Ovary (tissue), 9 donors: Measurements from ENCODE around the gene PRIMPOL. TPM values are rescaled to one million over a fixed set of nuclear protein-coding genes. Genes with fewer than 3 reads are reported as not detected.

Source experiments
- DNase-seq, 5 donors: peaks; one replicate each; pipeline ENCODE4 v3.0.0-alpha.2; 2019 to 2020
- H3K27ac ChIP-seq, 2 donors: fragments of 200-600 bp; one replicate each; pipeline versions ENCODE4 v1.5.1 to v1.8.0; 2019 to 2022
- H3K27me3 ChIP-seq: fragments of 200-600 bp; one replicate; pipeline ENCODE4 v1.8.0; 2022
- H3K36me3 ChIP-seq: fragments of 200-600 bp; sonication (generic); one replicate; pipeline ENCODE4 v1.5.1; 2019
- H3K4me1 ChIP-seq: one replicate; pipeline ENCODE4 v1.8.1; 2013; ENCODE audit warnings: mild to moderate bottlenecking, moderate library complexity; ENCODE audit not compliant: insufficient read depth
- H3K4me3 ChIP-seq: fragments of 200-600 bp; sonication (generic); one replicate; pipeline ENCODE4 v1.5.1; 2017
- H3K9me3 ChIP-seq, 2 donors: fragments of 200-600 bp in 1 of 2; sonication (generic) in 1 of 2; one replicate each; pipeline versions ENCODE4 v1.5.1 to v1.8.1; 2013 to 2019; ENCODE audit warnings: mild to moderate bottlenecking in 1 of 2, moderate library complexity in 1 of 2
- CTCF ChIP-seq, 3 donors: fragments of 450-650 bp in 2 of 3; fragments of 200-600 bp in 1 of 3; IDR thresholded peaks; one replicate each; pipeline versions ENCODE4 v1.5.1 to v1.8.0; 2016 to 2022; ENCODE audit warnings: antibody characterized with exemption in 3 of 3, mild to moderate bottlenecking in 1 of 3
- EP300 ChIP-seq: sonication (generic); formaldehyde crosslinking; IDR thresholded peaks from one replicate; pipeline ENCODE4 v1.6.1; 2017; ENCODE audit warnings: antibody characterized with exemption
- POLR2A ChIP-seq: fragments of 450-650 bp; IDR thresholded peaks from one replicate; pipeline ENCODE4 v1.6.1; 2017; ENCODE audit warnings: antibody characterized with exemption, mild to moderate bottlenecking, moderate library complexity
- WGBS, 3 donors: extraction: QIAGEN DNeasy Blood & Tissue Kit in 1 of 3; methylation state at CpG; one replicate each; pipeline versions ENCODE4 v1.1.5 to v1.1.7; 2013 to 2017; 5-methylcytosine and 5-hydroxymethylcytosine counted together
- intact Hi-C, 4 donors: fragments of 100-400 bp; cut with DNase I; formaldehyde crosslinking; loops; one replicate each; pipeline versions ENCODE4 v1.11.0 to v1.15.1; 2022 to 2023
- polyA plus RNA-seq, 2 donors: library from polyadenylated mRNA; stranded (reverse); fragments of 200-250 nt in 1 of 2; fragments of 350-450 nt in 1 of 2; fragmentation: Illumina TruSeq in 1 of 2; extraction: RNeasy Lipid Tissue Mini Kit (QIAGEN cat#74804) in 1 of 2; gene quantifications; one replicate each; pipeline ENCODE4 v1.2.3, GENCODE V29; 2013 to 2014
- total RNA-seq, 7 donors: library from RNA; depleted of rRNA in 2 of 7; stranded (reverse); fragments of >200 nt in 2 of 7; fragmentation: NEBNext Ultra II Directional in 3 of 7; extraction: Animal tissue kit (Norgen Biotek cat#: 25700) in 3 of 7; gene quantifications; one replicate each; pipeline versions ENCODE4 v1.1.0 to v1.2.4, GENCODE V29; 2016 to 2023
- donor health status: DM: no; HTN: no; CAD: no; lungs with moderate emphysema.
- donor health status: DM: no; HTN: no; CAD: no.
- donor health status: Bipolar disorder and iron deficiency.
- donor health status: DM: yes; HTN: yes; CAD: no.
- donor health status: DM: no; HTN: no; CAD: no.
- donor health status: DM: yes; HTN: yes; CAD: no.

PRIMPOL gene
- total and polyA plus RNA-seq, 9 donors = 14.1 to 29.2 (median 17.6) TPM

DNA sequence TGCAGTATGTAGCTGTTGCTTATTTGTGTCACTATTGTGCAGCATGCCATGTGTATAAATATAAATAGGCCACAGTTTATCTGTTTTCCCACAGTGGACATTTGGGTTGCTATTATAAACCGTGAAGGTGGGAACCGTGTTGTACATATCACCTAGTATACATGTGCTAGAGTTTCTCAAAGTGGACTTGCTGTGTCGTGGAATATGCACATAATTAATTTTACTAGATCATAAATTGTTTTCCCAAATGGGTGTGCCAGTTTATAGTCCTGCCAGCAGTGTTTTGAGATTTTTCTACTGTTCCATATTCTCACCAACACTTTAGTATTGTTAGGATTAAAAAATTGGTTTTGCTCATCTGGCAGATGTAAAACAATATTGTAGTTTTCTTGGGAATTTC, 38.5 kb downstream of the PRIMPOL start:
- Histone ChIP-seq H3K4me1 (no peaks in the 10 kb centered on the region), H3K4me3 (no peak overlapping the region), H3K27me3 (no peaks in the 10 kb centered on the region), H3K36me3 (no peaks in the 10 kb centered on the region), H3K9me3 (no peaks in the 10 kb centered on the region), H3K27ac (no peak overlapping the region)
- intact Hi-C loops = no loop called here
- TF ChIP-seq POLR2A (no peak), CTCF (IDR thresholded peaks at IDR 0.05) (no peak), EP300 (no peak)
- DNase-seq = no peak
- 49 to 56% (median 50%) methylated on average over 3 of the region's 3 CpGs for WGBS, 3 donors

- Histone ChIP-seq H3K4me1 (no peaks in the 10 kb centered on the region), H3K27ac (no peak overlapping the region), H3K9me3 (no peaks in the 10 kb centered on the region), H3K4me3 (no peak overlapping the region), H3K36me3 (no peaks in the 10 kb centered on the region), H3K27me3 (no peaks in the 10 kb centered on the region)
- WGBS, 3 donors = 76 to 81% (median 80%) methylated on average over 11 of the region's 11 CpGs
- intact Hi-C loops = no loop called here
- TF ChIP-seq EP300 (no peak), POLR2A (no peak), CTCF (IDR thresholded peaks at IDR 0.05) (no peak)
- DNase-seq = no peak
These were observed 38.9 kb downstream of the PRIMPOL start for GRCh38 chr4:184688447-184688846.

GRCh38 chr4:184689681-184690080, 40.1 kb downstream of the PRIMPOL start:
- WGBS, 3 donors = 57 to 59% (median 58%) methylated on average over 5 of the region's 5 CpGs
- no peaks in the 10 kb centered on the region for H3K27me3 ChIP-seq
- no peaks in the 10 kb centered on the region for H3K9me3 ChIP-seq
- no peak overlapping the region for H3K27ac ChIP-seq
- no peak for TF ChIP-seq POLR2A
- no peak for TF ChIP-seq CTCF (IDR thresholded peaks at IDR 0.05)
- no peak for TF ChIP-seq EP300
- H3K36me3 ChIP-seq = no peaks in the 10 kb centered on the region
- intact Hi-C loops = no loop called here
- DNase-seq = no peak
- no peaks in the 10 kb centered on the region for H3K4me1 ChIP-seq
- H3K4me3 ChIP-seq = no peak overlapping the region

DNA sequence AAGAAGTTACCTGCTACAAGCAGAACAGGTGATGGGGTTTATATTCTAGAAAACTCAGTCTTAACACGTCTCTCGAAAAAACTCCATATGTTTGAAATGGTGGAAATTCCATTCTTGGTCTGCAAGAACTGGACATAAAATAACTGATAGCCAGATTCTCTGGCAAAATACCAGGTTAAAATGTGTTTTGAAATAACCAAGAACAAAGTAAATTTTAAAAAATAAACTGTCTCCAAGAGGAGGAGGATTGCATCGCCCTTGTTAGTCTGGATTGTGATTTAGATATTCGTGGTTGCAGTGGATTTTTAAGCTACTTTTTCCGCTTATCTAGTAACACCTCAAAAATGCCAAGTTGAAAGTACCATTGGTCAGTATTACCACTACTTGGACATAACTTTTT, 43.5 kb downstream of the PRIMPOL start:
- Histone ChIP-seq H3K36me3 (no peaks in the 10 kb centered on the region), H3K27me3 (no peaks in the 10 kb centered on the region), H3K4me1 (no peaks in the 10 kb centered on the region), H3K9me3 (no peaks in the 10 kb centered on the region), H3K4me3 (no peak overlapping the region), H3K27ac (no peak overlapping the region)
- TF ChIP-seq POLR2A = no peak
- no peak for TF ChIP-seq EP300
- TF ChIP-seq CTCF (IDR thresholded peaks at IDR 0.05) = no peak
- intact Hi-C loops = no loop called here
- DNase-seq = no peak
- 30 to 35% (median 33%) methylated on average over 5 of the region's 5 CpGs for WGBS, 3 donors

- no peaks in the 10 kb centered on the region for H3K9me3 ChIP-seq
- H3K27ac ChIP-seq = no peak overlapping the region
- intact Hi-C loops = no loop called here
- TF ChIP-seq EP300 = no peak
- no peak for TF ChIP-seq CTCF (IDR thresholded peaks at IDR 0.05)
- no peak for TF ChIP-seq POLR2A
- H3K4me1 ChIP-seq = no peaks in the 10 kb centered on the region
- no peaks in the 10 kb centered on the region for H3K27me3 ChIP-seq
- DNase-seq = no peak
- no peaks in the 10 kb centered on the region for H3K36me3 ChIP-seq
- no peak overlapping the region for H3K4me3 ChIP-seq
These were observed 44.9 kb downstream of the PRIMPOL start for GRCh38 chr4:184694412-184694956.
